HG02798 (cell line): ENCODE results near the gene KLHL25.

ENCODE experiments used
- ATAC-seq: cut with Tn5 transposase; IDR thresholded peaks from one replicate; pipeline ENCODE4 v1.9.1; 2021; ENCODE audit warnings: mild to moderate bottlenecking; ENCODE audit not compliant: unreplicated experiment, poor library complexity

The KLHL25 gene

DNA sequence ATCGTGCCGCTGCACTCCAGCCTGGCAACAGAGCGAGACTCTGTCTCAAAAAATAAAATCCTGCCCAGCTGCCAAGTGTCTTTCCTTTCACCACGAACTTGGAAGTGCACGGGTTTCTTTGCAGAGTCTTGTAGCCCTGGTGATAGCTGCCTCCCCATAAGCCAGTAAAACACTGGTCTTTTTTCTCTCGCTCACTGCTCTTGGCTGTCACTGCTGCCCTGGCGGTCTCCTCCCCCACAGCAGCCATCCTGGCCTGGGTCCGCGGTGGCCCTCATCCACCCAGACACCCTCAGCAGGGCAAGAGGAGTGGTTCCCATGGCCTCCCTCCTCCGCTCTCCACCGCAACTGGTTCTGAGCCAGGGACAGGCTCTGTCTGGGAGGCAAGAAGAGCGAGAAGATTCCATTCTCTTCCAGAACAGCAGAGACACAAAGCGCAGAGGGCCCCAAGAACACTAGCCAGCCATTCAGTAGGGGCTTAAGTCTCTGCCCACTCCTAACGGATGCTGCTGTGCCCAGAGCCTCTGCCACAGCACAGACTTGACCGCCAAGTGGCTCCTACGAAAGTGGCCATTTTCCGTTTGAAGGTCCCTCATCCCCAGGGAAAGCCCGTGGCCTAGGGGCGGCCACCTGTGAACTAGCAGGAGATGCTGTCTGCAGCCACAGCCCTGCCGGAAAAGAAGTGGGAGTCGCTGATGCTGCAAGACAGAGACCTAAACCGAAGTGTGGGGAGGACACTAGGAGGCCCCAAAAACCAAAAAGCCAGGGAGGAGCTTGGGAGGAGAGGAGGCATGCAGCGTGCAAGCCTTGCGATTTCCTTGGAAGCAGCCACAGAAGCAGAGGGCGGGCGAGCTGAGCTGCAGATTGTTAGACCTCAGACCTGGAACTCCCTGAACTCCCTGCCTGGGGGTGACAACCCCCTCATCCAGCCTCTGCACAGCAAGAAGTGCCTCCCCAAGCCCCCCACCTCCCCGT lies 44.1 kb downstream of the KLHL25 start:
- no peak for ATAC-seq

DNA sequence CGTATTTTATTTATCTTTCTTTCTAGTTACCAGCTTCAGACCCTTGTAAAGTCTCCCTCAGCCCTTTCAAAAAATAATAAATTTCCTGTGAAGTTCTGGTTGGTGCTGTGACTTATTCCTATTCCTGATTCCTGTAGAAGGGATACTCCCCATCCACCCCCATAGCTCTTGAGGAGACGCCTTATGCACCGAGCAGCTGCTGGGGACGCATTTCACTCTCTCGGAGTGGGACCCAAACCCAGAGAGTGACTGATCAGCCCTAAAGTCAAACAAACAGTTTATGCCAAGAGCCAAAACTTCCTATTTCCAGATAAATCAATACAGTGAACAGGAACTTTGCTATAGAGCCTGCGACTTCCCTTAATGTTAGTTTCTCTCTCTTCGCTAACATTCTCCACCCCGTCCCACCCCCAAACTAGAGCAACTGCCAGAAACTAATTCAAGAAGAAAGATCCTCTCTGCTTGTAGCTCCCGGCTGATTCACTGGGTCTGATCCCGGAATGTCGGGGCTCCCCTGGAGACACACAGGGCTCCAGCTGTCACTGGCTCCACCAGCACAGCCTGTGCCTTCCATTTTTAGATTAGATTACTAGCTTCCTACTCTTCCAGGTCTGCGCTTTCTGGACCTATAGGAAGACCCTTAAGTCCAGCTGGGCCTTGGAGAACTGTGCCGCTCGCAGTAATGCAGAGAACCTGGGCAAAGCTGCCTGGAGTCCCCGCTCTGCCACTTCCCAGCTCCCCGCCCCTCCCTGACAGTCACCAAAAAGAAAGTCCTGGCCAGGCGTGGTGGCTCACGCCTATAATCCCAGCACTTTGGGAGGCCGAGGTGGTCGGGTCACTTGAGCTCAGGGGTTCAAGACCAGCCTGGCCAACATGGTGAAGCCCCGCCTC lies 45.2 kb downstream of the KLHL25 start:
- ATAC-seq = no peak

- ATAC-seq = no peak
These were observed 46.0 kb downstream of the KLHL25 start for GRCh38 chr15:85748729-85749128.

DNA sequence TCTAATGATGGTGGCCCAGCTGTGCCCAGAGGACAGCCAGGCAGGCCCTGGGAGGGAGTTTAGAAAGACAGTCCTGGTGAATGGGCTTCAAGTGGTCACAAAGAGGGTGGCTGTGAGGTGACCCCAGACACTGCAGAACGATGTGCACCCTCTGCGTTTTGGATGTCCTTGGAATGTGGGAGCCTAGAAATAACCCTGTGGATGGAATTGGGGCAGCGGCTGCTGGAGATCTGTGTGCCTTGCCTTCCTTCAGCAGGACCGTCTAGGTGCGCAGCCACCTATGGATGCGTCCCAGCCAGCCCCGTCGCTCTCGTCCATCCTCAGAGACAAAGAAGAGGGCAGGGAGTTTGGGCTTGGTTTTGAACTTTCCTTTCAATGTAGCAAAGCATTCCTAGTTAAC lies 46.5 kb downstream of the KLHL25 start:
- ATAC-seq = no peak

DNA sequence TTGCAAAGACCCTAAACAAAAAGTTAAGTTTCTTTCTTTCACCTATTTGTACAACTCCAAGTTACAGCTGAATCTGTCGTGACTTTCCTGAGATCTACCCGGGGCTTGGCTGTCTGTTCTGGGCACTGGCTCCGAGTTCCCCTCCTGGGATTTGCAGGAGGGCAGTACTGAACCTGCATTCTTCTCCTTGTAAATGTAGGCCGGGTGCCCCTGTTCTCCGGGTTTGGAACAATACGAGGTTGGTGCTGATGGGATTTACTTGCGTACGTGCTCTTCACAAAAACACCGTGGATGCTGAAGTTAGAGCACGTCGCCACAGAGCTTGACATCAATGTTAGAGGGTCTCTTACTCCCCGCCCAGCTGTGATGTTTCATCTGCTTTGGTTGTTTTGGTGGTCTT lies 48.1 kb downstream of the KLHL25 start:
- ATAC-seq = no peak

GRCh38 chr15:85745525-85746150 lies 49.1 kb downstream of the KLHL25 start:
- no peak for ATAC-seq

DNA sequence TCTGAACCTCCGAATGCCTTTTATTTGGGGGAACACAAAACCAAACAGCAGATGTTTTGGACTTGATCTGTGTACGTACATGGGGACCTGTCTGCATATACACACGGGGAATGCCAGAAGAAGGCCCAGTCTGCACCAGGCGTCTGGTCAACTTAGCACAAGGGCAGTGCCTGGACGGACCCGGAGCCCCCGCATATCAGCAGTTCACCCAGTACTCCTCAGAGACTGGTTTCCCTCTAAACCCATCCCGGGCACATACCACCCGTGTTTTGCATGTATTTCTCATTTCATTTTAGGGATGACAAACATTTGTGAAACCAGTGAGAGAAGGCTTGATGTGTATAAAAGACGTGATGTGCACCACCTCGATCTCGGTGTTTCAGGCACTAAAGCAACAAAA lies 49.7 kb downstream of the KLHL25 start:
- ATAC-seq = no peak

GRCh38 chr15:85744579-85744978 lies 50.1 kb downstream of the KLHL25 start:
- no peak for ATAC-seq

DNA sequence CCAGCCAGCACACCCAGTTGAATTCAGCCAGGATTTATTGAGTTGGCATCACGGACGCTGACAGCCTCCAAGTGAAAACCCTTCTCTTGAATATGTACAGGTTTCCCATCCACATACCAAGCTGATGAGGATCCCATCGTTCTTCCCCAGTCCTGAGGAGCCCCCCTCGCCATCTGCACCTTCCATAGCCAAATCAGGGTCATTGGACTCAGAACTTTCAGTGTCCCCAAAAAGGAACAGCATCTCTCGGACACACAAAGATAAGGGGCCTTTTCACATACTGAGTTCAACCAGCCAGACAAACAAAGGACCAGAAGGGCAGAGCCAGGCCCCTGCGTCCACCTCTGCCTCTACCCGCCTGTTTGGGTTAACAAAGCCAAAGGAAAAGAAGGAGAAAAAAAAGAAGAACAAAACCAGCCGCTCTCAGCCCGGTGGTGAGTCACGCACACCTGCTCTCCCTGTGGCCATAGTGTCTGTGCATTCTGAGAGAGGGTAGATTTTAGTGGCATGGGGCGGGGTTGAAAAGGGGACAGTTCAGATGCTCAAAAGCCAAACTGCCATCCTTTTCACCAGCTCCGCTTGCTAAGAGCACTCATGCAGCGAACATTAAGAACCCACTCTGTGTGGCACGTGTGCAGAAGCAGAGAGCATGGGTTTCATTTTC lies 51.2 kb downstream of the KLHL25 start:
- no peak for ATAC-seq

GRCh38 chr15:85742186-85742821 lies 52.4 kb downstream of the KLHL25 start:
- no peak for ATAC-seq

DNA sequence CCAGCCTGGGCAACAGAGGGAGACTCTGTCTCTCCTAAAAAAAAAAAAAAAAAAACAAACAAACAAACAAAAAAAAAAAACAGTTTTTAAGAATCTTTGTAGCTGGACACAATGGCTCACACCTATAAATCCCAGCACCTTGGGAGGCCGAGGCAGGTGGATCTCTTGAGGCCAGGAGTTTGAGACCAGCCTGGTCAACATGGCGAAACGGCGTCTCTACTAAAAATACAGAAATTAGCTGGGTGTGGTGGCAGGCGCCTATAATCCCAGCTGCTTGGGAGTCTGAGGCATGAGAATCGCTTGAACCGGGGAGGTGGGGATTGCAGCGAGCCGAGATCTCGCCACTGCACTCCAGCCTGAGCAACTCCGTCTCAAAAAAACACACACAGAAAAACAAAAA lies 53.1 kb downstream of the KLHL25 start:
- ATAC-seq = no peak

- ATAC-seq = no peak
These were observed 53.7 kb downstream of the KLHL25 start for GRCh38 chr15:85741021-85741421.

DNA sequence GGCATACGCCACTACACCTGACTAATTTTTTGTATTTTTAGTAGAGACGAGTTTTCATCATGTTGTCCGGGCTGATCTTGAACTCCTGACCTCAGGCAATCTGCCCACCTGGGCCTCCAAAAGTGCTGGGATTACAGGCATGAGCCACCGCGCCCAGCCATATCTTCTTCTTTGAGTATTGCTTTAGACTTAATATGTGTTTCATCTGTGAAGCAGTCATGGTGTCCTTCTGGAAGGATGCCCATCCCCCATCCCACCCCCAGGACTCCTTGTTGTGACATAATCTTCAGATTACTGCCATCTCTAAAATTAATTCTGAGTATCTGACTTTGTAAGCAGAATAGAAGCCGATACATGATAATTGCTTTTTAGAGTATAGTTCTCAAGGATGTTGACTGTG lies 57.7 kb downstream of the KLHL25 start:
- ATAC-seq = no peak

DNA sequence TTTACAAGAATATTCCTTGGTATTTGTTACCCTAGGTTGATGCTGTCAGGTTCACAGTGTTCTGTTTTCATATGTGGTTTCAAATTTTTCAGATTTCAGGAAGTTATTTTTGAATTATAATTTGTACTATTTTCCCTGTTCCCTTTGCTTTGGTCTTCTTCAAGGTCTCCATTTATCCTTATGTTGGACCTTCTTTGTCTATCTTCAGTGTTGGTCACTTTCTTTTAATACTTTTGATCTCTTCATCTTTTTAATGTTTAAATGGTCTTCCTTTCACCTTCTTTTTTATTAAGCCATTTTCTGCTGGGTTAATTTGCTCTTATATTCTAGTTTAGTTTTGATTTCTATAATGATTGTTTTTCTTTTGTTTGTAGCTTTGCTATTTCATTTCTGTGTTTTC lies 61.3 kb downstream of the KLHL25 start:
- no peak for ATAC-seq

GRCh38 chr15:85730001-85730820 lies 64.5 kb downstream of the KLHL25 start:
- peak; percentile 70 for ATAC-seq

GRCh38 chr15:85727068-85727467 lies 67.7 kb downstream of the KLHL25 start:
- no peak for ATAC-seq

DNA sequence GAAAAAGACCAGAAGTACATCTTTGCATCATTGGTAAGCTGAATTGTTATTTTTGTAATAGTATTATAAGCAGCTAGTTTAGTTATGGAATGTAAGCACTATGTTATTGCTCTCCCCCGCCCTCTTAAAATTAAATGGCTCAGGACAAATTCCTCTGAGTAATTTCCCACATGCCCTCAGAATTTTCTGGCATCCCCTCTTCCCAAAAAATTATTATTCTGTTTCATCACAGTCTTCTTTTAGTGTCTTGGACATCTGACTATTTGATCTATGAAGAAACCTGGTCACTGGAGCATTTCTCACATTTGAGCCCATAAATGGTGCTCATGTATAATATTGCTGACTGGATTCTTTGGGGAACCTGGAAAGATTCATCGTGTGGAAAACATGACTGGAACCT lies 68.3 kb downstream of the KLHL25 start:
- ATAC-seq = no peak

GRCh38 chr15:85725564-85725963 lies 69.2 kb downstream of the KLHL25 start:
- no peak for ATAC-seq

DNA sequence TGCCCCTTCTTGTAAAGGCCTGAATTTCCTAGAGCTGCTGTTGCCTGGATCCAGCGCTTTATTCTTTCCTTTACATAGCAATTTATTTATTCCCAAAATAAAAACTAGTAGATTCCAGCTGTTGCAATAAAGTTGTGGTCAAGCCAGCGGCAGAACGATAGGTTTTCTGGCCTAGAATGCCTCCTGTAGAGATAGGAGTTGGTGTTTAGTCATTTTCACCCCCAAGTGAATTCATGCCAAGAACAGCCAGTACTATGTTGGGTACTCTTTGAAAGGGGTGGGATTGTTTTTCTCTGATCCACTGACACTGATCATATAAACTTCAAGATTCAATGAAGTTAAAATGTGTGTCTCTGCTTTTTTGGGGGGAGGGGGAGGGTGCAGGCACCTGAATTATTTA lies 69.7 kb downstream of the KLHL25 start:
- ATAC-seq = no peak
